UCSD-AML1 (cell line): ENCODE results near the gene ESR2.

Source experiments
- DNase-seq: peaks from one replicate; lab custom pipeline; 2025; ENCODE audit not compliant: unreplicated experiment; lab: John Stamatoyannopoulos, UW

The ESR2 gene

GRCh38 chr14:64266239-64266638 lies 27.9 kb downstream of the ESR2 start:
- no peak for DNase-seq

- no peak for DNase-seq
Observed at GRCh38 chr14:64265222-64265621, 28.9 kb downstream of the ESR2 start.

GRCh38 chr14:64260418-64260817 lies 33.8 kb downstream of the ESR2 start:
- DNase-seq: no peak

GRCh38 chr14:64255756-64256155 lies 38.4 kb downstream of the ESR2 start:
- DNase-seq: no peak

- no peak for DNase-seq
Observed at GRCh38 chr14:64253672-64254071, 40.5 kb downstream of the ESR2 start.

- DNase-seq: no peak
Observed at GRCh38 chr14:64249363-64249762, 44.8 kb downstream of the ESR2 start.

- DNase-seq: no peak
Observed at GRCh38 chr14:64248689-64249088, 45.5 kb downstream of the ESR2 start.

- DNase-seq: no peak
Observed at GRCh38 chr14:64247195-64247594, 47.0 kb downstream of the ESR2 start.

GRCh38 chr14:64246688-64247087 lies 47.5 kb downstream of the ESR2 start:
- DNase-seq: no peak

GRCh38 chr14:64245491-64245890 lies 48.7 kb downstream of the ESR2 start:
- no peak for DNase-seq

- DNase-seq: no peak
Observed at GRCh38 chr14:64244279-64244678, 49.9 kb downstream of the ESR2 start.

GRCh38 chr14:64238631-64239030 lies 55.5 kb downstream of the ESR2 start:
- DNase-seq: no peak

- no peak for DNase-seq
Observed at GRCh38 chr14:64238049-64238448, 56.1 kb downstream of the ESR2 start.

- DNase-seq: no peak
Observed at GRCh38 chr14:64235652-64236640, 58.2 kb downstream of the ESR2 start.

GRCh38 chr14:64234877-64235651 lies 59.1 kb downstream of the ESR2 start:
- DNase-seq: no peak

GRCh38 chr14:64233531-64234190 lies 60.5 kb downstream of the ESR2 start:
- DNase-seq: no peak

- DNase-seq: no peak
Observed at GRCh38 chr14:64232944-64233343, 61.2 kb downstream of the ESR2 start.

- no peak for DNase-seq
Observed at GRCh38 chr14:64232095-64232838, 61.9 kb downstream of the ESR2 start.

GRCh38 chr14:64229489-64229888 lies 64.7 kb downstream of the ESR2 start:
- DNase-seq: no peak

- DNase-seq: no peak
Observed at GRCh38 chr14:64227856-64228255, 66.3 kb downstream of the ESR2 start.
